ENCODE results near the gene ATP5ME.
"Not testable (repeated sequence)": the region's sequence is repeated elsewhere in the genome, so short reads cannot be mapped to it uniquely, and the experiment has no call there.

ATP5ME gene

GRCh38 chr4:704198-704891, 30.3 kb upstream of the ATP5ME start:
- DNase-seq, result no peak

DNA sequence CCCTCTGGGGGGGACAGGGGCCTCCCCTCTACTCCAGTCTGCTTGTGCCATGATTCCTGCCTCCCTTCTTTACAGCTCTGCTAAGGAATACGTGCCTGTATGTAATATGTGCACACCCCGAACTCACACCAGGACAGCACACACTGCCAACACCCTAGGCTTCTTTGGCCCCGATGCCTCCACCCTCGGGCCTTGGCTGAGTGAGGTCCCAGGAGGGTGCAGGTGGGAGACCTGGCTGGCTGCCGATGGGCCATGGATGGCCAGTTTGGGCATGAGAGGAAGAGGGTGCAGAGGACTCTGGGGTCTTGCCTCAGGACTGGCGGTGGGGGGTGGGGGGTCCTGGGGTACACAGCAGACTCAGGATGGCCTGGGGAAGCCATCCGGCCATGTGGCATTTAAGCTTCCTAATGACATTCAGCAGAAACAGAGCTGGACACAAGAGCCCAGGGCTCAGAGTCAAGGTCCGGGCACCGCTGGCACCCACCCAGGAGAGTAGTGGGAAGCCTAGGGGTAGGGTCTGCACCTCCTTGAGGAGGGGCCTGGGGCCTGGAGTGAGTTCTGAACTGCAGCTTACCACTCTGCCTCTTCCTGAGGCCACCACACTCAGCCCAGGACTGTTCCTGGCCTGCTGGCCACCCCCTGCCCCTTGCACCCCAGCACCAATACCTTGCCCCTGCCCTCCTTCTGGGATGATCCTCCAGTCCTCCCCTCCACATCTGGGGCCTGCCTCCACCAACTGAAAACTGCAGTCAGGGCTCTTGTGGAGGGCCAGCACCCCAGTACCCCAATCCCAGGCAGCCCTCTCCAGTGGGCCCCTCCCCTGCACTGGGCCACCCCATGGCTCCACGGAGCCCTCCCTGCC, 29.5 kb upstream of the ATP5ME start:
- DNase-seq, result no peak

DNA sequence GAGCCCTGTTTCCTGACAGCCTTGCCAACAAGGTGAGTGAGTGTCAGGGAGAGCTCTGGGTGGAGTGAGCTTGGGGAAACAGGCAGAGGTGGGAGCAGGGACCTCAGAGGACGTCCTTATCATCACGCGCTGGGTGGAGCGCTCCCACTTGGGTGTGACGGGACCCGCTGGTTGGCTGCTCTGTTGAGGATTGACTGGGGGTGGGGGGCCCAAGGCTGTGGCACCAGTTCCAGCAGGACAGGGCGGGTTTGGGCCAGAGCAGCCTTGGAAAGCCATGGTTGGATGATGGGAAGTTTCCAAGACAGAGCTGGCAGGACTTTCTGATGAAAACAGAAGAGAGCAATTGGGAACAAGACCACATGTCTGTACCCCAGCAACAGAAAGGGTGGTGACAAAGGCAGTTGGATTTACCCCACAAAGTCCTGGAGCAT, 28.6 kb upstream of the ATP5ME start:
- DNase-seq, result no peak

- no peak for DNase-seq
Observed at GRCh38 chr4:700587-701264, 26.6 kb upstream of the ATP5ME start.

DNA sequence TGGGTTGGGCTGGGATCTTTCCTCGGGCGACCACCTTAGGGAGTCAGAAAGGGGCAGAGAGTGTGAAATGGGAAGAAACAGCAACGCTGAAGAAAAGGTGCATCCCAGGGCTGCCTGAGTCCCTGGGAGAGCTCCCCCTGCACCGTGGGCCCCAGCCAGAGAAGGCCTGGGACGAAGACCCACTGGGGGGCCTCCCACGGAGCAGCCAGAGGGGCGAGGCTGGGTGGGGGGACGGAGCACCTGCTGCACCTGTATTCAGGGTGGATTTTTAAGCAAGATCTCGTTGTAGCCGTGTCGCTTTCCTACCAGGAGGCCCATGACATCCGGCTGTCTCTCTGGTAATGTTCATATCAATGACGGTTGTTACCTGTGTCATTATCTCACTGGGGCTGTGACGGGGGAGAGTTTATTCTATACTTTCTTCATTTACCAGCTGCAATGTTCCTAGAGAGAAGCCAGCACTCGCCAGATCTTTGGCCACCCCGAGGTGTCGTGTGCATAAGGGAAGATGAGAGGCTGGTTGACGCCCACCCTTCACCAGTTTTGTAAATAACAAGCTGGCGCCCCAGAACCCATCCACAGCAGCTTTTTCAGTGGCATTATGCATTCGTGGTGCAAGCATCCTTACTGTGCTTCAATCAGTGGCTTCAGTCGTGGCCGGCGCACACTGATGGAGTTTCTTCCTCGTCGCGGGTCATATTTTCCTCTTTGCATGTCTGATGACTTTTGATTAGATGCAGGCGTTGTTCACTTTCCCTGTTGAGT, 25.9 kb upstream of the ATP5ME start:
- DNase-seq, result no peak

- not testable (repeated sequence) for DNase-seq
Observed at GRCh38 chr4:694341-694940, 20.4 kb upstream of the ATP5ME start.

DNA sequence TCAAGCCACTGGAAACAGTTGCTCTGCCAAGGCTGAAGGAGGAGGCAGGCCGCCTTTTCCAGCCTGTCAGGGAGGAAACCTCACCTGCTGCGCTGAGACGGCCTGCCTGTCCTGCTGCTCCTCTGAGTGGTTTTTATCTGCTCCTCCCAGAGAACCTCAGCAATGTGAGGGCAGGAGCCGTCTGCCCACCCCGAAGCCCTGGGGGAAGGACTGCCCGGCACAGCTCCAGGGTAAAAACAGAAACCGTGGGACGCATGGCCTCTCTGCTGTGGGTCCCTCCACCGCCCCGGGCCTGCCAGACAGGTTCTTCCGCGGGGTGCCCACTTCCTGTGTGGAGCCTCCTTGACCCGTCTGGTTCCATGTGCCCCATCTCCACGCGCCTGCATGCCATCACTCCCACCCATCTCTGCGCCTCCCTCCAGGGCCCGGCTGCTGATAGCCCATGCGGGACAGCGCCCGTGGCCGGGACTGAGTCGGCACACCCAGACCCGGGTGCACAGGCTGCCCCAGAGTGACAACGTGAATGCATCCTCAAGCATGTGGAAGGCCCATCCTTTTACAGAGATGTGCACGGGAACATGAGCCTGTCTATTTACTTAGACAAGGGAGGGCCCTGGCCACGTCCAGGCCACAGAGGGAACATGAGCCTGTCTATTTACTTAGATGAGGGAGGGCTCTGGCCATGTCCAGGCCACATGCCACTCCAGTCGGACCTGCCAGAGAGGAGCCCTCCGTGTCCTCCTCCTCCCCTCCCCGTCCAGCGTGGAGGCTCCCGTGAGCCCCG, 18.9 kb upstream of the ATP5ME start:
- DNase-seq, result no peak

DNA sequence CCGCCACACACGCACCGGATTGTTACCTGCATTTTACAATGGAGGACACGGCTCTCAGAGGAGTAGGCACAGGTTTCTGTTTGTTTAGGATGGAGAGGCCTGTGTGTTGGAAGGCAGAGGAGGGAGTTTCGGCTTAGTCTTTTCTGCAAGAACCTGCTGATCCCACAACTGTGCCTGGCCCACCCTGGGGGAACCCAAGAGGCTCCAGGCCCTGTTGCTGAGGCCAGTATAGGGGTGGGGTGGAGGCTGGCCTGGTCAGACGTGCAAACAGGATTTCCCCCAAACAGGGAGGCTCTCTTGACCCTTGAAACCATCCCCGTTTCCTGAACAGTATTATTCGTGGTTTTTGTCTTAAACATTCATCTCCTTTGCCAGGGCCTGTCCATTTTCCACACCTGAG, 15.6 kb upstream of the ATP5ME start:
- no peak for DNase-seq

DNA sequence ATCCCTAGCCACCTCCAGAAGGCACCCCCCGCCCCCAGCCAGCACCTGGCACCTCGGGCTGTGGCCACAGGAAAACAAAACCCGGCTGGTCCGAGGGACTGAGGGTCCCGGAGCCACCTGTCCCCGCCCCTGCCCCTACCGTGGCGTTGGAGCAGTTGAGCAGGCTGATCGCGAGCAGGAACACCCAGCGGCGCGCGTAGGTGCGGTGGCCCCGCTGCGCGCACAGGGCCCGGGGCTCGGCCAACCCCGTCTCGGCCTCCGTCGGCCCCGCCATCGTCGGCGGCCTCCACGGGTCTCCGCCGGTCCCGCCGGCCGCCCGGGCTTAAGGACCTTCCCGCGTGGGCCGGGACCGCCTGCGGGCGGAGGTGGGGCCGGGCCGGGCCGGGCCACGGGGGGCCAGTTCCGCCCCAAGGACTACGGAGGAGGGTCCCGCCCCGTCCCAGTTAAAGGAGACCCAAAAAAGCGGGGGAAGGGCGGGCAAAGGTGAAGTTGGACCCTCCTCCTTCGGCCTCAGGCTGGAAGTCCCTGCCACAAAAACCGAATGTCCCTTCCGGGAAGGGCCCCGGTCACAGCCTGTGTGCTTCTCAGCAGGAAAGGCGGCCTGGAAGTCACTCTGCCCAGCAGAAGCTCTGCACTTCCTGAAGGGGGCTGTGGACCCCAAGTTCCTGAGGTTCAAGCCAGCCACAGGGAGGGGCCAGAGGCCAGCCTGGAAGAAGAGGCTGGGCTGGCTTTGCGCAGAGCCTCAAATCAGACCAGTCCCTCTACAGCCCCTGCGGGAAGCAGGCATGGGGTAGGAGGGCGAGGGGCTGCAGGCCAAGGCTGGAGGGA, 15.0 kb upstream of the ATP5ME start, which contains the start of gene SLC49A3:
TSS of gene SLC49A3 (minus strand) at position 298 of the 828 bp plus-strand sequence. CDS start at position 274, 24 bp downstream.
- no peak for DNase-seq

DNA sequence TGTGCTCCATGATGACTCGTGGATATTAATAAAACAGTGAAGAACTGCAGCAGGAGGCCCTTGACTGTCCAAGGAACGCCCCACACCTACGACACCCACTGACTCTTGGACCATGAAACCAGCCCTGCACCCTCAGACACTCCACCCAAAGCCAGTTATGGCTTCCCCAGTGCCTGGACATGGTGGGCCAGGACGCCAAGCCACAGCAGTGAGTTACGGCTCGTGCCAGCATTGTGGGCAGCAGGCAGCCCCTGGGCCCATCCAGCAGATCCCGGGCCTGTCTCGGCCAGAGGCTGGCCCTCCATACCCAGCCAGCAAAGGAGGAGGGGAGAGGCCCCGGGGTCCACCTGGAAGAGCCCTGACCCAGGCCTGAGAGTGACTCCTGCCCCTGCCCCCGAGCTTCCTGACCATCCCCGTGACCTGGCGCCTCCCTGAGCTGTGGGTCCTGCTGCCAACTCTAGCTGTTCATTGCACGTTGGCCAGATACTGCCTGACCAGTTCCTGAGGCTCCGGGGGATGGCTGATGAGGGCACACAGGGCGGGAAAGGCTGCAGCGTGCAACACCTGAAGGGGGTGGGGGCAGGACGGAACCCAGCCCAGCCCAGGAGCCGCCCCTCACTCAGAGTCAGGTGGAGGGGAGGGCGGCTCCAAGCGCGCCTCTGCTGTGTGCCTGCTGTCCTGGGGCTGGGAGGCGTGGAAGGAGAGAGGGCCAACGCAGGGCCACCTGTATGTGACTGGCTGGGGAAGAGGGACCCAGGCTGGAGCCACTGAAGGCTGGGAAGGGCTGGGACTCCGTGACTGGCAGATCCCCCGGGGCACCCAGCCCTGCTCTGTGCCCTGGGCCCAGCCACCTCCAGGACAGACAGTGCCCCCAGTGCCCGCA, 14.1 kb upstream of the ATP5ME start:
- no peak for DNase-seq

DNA sequence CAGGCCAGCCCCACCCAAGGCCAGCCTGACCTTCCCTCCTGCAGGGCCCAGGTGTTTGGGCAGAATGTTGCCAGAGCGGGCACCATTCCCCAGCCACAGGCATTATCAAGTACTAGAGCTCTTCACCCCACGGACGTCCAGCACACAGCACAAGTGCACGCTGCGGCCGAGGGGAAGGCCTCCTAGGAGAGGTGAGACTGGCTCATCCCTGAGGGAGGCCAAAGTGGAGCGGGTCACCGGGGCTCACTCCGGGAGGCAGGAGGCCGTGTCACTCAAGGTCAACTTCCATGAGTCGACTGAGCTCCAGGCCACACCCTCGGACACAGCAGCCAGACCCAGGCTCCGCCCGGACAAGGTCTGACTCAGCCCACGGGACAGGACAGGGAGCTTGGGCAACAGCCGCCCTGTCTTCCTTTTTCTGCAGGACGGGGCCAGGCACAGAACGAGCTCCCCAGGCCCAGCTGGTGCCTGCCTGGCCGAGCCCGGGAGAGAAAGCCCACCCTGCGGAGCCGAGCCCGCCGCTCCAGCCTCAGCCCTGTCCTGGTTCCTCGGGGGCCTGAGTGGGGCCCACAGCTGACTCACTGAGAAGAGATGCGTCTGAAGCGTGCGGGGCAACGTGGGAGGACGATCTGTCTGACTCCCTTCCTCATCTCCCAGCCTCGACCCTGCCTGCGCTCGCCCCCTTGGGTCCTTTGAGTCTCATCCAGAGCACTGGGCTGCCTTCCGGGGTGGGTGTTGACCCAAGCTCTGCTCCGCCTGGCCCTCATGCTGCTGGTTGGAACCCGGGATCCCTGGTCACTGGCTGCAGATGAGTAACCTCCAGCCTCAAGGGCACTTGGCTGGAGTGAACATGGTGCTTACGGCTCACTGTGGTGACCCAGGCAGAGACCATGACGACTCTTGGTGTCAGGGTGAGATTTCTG, 13.2 kb upstream of the ATP5ME start:
- peak; percentile 36 for DNase-seq

DNA sequence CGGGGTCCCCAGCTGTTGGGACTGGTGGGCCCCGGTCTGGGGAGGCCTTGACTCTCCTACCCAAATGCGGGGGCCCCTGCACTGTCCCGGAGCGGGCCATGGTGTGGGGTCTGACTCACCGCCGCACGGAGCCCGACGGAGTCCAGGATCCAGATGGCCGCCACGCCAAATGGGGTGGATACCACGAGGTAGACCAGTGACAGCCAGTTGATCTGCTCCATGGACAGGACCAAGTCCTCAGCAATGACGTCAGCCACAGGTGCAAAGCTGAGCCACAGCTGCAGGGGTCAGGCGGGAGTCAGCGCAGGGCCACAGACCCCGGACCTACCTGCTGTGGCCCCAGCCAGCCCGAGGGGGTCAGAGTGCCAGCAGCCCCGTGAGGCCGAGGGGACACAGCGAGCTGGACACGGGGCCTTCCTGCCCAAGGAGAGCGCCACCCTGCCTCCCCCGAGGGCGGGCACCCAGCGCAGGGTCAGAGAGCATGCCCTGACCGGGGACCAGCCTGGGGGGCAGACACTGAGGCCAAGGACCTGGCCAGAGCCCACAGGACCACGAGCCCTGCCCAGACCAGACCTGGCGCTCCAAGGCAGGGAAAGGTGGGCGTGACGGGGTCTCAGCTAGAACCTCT, 12.5 kb upstream of the ATP5ME start:
- DNase-seq, result no peak

GRCh38 chr4:685679-686412, 11.8 kb upstream of the ATP5ME start:
- DNase-seq, result no peak

DNA sequence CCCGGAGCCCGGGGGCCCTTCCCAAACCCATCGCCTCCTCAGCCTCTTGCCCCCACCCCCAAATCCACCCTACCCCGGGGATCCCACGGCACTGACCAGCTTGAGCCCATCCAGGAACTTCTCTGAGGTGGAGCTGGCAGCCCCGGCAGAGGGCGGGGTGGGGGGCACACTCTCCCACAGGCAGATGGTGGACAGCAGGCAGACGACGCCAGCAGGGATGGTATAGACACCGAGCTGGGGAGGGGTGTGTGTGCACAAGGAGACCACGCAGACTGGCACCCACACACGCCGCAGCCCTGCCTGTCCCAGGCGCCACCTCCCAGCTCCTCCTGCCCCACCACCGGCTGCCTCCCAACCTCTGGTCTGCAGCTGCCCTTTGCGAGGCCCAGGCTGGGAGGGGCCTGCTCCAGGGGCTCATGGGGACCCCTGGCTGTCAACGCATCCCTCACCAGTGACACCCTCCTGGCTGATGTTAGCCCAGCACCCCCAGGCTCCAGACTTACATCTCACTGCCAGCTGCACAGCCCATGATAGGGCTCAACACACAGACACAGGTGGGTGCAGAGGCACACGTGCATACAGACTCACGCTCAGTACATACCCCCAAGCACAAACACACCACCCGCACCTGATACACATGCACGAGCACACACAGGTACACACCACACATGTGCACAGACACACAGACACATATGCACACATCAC, 10.7 kb upstream of the ATP5ME start:
- no peak for DNase-seq

DNA sequence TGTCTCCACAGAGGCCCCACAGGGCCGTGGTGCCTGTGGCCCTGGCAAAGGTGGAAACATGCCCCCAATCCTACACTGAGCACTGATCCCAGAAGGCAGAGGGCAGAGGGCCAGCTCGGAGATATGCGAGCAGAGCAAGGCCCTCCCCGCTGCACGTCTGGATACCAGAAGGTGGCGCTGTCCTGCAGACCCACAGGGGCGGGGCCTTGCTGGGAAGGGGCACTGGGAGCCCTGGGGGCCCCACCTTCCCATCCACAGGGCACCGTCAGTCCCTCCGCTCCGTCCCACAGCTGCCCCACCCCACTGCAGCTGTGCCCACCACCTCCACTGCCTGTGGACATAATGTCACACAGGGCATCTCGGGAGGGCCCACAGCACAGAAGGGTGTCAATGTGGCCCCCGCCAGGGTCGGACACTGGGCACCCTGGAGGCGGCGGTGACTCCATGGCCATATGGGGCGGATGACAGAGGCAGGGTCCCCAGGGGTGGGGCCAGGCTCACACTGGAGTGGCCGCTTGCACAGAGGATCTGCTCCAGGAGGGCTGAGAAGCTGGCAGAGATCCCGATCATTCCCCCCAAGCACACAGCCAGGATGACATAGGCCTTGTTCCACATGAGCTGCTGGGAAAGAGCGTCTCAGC, 10.0 kb upstream of the ATP5ME start:
- peak; percentile 32 for DNase-seq
